Measurements from ENCODE around the gene FBXW11.

DNA sequence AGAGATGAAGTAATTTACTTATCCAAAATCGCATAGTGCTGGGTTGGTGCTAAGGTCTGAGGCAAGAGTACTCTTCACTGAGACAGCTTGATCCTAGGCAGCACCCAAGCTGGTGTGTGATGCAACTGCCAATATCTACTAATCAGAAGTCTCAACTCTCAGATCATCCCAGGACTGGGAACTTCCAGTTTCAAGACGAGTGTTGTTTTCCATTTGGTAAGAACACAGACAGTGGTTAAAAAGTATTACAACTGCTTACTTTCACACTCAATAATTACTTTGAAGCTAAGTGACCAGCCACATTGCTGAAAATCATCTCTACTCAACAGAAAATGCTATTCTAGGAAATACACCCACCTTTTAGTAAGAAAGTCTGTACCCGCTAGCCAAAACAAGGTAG is 45.3 kb downstream of the FBXW11 start:
- TF ChIP-seq POLR2A (IDR thresholded peaks at IDR 0.05) (no peak), POLR2AphosphoS5 (IDR thresholded peaks at IDR 0.05) (no peak), EP300 (IDR thresholded peaks at IDR 0.05; ENCODE audit: low read depth) (no peak)
- TF ChIP-seq, protein P1, sequence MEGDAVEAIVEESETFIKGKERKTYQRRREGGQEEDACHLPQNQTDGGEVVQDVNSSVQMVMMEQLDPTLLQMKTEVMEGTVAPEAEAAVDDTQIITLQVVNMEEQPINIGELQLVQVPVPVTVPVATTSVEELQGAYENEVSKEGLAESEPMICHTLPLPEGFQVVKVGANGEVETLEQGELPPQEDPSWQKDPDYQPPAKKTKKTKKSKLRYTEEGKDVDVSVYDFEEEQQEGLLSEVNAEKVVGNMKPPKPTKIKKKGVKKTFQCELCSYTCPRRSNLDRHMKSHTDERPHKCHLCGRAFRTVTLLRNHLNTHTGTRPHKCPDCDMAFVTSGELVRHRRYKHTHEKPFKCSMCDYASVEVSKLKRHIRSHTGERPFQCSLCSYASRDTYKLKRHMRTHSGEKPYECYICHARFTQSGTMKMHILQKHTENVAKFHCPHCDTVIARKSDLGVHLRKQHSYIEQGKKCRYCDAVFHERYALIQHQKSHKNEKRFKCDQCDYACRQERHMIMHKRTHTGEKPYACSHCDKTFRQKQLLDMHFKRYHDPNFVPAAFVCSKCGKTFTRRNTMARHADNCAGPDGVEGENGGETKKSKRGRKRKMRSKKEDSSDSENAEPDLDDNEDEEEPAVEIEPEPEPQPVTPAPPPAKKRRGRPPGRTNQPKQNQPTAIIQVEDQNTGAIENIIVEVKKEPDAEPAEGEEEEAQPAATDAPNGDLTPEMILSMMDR (IDR thresholded peaks at IDR 0.05) = no peak

All from transverse colon (tissue), 4 donors.